PC-3 (cell line): ENCODE data around the gene ZNF100. TPM values are rescaled to one million over a fixed set of nuclear protein-coding genes. Genes with fewer than 3 reads are reported as not detected.
"Not testable (repeated sequence)": the region's sequence is repeated elsewhere in the genome, so short reads cannot be mapped to it uniquely, and the experiment has no call there.

ENCODE experiments used
- ATAC-seq: fragments of 200-7000 bp; cut with Tn5 transposase; 2 replicates; pipeline ENCODE4 v1.9.1; 2020; ENCODE audit warnings: mild to moderate bottlenecking, moderate library complexity
- BruUV-seq: library from RNA; stranded (reverse); fragments of 400-500 nt; replicated peaks from 2 replicates; lab custom pipeline; 2021; lab: Mats Ljungman, UMichigan
- CTCF ChIA-PET: fragments of 300-600 bp; sonication (Branson Sonifier 250); formaldehyde crosslinking; loops from one replicate; lab custom pipeline; 2022; ENCODE audit warnings: antibody characterized with exemption; lab: Charles Lee
- POLR2A ChIA-PET: fragments of 300-600 bp; sonication (Branson Sonifier 250); formaldehyde crosslinking; loops from one replicate; lab custom pipeline; 2022; ENCODE audit warnings: antibody characterized with exemption; ENCODE audit not compliant: unreplicated experiment; lab: Charles Lee
- DNase-seq: peaks from one replicate; pipeline ENCODE4 v3.0.0-alpha.2; 2015
- H2AFZ ChIP-seq: fragments of 300-600 bp; sonication (generic); 2 replicates; pipeline ENCODE4 v1.6.0; 2016; ENCODE audit warnings: antibody characterized with exemption, low read length
- H3F3A ChIP-seq: fragments of 300-600 bp; sonication (generic); one replicate; pipeline ENCODE4 v1.6.0; 2017; ENCODE audit warnings: antibody characterized with exemption, low read length, control low read depth, mild to moderate bottlenecking; ENCODE audit not compliant: unreplicated experiment
- H3K27ac ChIP-seq: fragments of 300-600 bp; sonication (generic); 2 replicates; pipeline ENCODE4 v1.5.1; 2016; ENCODE audit warnings: mild to moderate bottlenecking, low read length
- H3K27me3 ChIP-seq: fragments of 300-600 bp; sonication (generic); 2 replicates; pipeline ENCODE4 v1.6.1; 2016; ENCODE audit warnings: low read length, mixed read lengths
- H3K36me3 ChIP-seq: fragments of 300-600 bp; sonication (generic); 2 replicates; pipeline ENCODE4 v1.6.1; 2016; ENCODE audit warnings: low read depth, mixed run types, low read length, mixed read lengths
- H3K4me1 ChIP-seq: fragments of 300-600 bp; sonication (generic); 2 replicates; pipeline ENCODE4 v1.5.1; 2016; ENCODE audit warnings: low read length; ENCODE audit not compliant: insufficient read depth
- H3K4me2 ChIP-seq: fragments of 300-600 bp; sonication (generic); 2 replicates; pipeline ENCODE4 v1.6.0; 2016; ENCODE audit warnings: low read length
- H3K4me3 ChIP-seq: fragments of 300-600 bp; sonication (generic); 2 replicates; pipeline ENCODE4 v1.5.1; 2016; ENCODE audit warnings: mild to moderate bottlenecking, low read length, mixed read lengths
- H3K79me2 ChIP-seq: fragments of 300-600 bp; sonication (generic); 2 replicates; pipeline ENCODE4 v1.6.1; 2017; ENCODE audit warnings: low read length, mixed read lengths
- H3K9ac ChIP-seq: fragments of 300-600 bp; sonication (generic); 2 replicates; pipeline ENCODE4 v1.6.0; 2016; ENCODE audit warnings: mild to moderate bottlenecking, low read length
- H3K9me2 ChIP-seq: fragments of 300-600 bp; sonication (generic); replicated peaks from 2 replicates; pipeline ENCODE4 v1.6.1; 2016; ENCODE audit warnings: mixed run types, low read length, mixed read lengths
- H3K9me3 ChIP-seq: fragments of 300-600 bp; sonication (generic); 2 replicates; pipeline ENCODE4 v1.6.1; 2016; ENCODE audit warnings: low read length, mixed read lengths
- H4K20me1 ChIP-seq: fragments of 300-600 bp; sonication (generic); 2 replicates; pipeline ENCODE4 v1.6.1; 2016; ENCODE audit warnings: low read length, mixed read lengths
- EZH2 ChIP-seq: fragments of 300-600 bp; sonication (generic); IDR thresholded peaks from one replicate; pipeline ENCODE4 v1.6.1; 2017; ENCODE audit warnings: antibody characterized with exemption, mild to moderate bottlenecking, low read length; ENCODE audit not compliant: unreplicated experiment
- EZH2phosphoT487 ChIP-seq: fragments of 300-600 bp; sonication (generic); IDR thresholded peaks from 2 replicates; pipeline ENCODE4 v1.6.1; 2018; ENCODE audit warnings: mild to moderate bottlenecking, antibody characterized with exemption, low read length, borderline replicate concordance
- intact Hi-C: fragments of 100-400 bp; cut with micrococcal nuclease; formaldehyde crosslinking; loops from 2 replicates; pipeline ENCODE4 v1.9.0; 2023
- total RNA-seq: library from RNA; depleted of rRNA; stranded (reverse); fragments of >200 nt; gene quantifications from 2 replicates; pipeline ENCODE4 v1.2.3, GENCODE V29; 2014
- TF ChIP-seq, protein P1 (sequence below): fragments of 300-600 bp; sonication (generic); conservative IDR thresholded peaks from 2 replicates; pipeline ENCODE4 v1.5.1; 2017; ENCODE audit warnings: antibody characterized with exemption, low read depth, mild to moderate bottlenecking, low read length

Gene ZNF100
- total RNA-seq, 1 experiment from 2014 or later, result 1.7 TPM

DNA sequence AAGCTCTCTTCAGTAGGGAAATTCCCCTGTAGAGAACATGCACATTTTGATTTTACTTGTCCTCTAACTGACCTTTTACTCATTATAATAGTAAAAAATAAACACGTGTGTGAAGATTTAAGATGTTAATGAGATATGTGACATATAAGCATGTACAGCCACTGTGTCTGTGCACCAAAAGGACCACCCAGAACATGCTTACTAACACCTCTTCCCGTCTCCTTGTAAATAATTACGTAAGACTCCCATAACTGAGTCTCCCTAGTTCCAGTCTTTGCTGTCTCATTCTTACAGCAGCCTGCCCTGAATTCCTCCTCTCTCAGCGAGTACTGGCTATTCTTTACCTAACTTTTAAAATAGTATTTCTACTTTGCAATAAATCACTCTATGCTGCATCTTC lies 53.6 kb downstream of the ZNF100 start:
- Histone ChIP-seq H3K27me3 (no peaks in the 10 kb centered on the region), H2AFZ (no peak overlapping the region), H3K9ac (no peak overlapping the region), H3F3A (no peaks in the 10 kb centered on the region), H3K4me1 (no peaks in the 10 kb centered on the region), H3K79me2 (no peaks in the 10 kb centered on the region), H3K9me2 (no peaks in the 10 kb centered on the region), H3K27ac (no peak overlapping the region), H4K20me1 (no peaks in the 10 kb centered on the region), H3K9me3 (peaks cover 16% of the 10 kb centered on the region; the same call in 1 of the 2 replicates), H3K36me3 (no peaks in the 10 kb centered on the region), H3K4me3 (no peak overlapping the region), H3K4me2 (no peak overlapping the region)
- intact Hi-C loops, result no loop called here
- CTCF ChIA-PET, result no interaction called here
- no TSS peak for BruUV-seq
- POLR2A ChIA-PET, result no interaction called here
- ATAC-seq (no peak), DNase-seq (no peak)
- TF ChIP-seq, protein P1, sequence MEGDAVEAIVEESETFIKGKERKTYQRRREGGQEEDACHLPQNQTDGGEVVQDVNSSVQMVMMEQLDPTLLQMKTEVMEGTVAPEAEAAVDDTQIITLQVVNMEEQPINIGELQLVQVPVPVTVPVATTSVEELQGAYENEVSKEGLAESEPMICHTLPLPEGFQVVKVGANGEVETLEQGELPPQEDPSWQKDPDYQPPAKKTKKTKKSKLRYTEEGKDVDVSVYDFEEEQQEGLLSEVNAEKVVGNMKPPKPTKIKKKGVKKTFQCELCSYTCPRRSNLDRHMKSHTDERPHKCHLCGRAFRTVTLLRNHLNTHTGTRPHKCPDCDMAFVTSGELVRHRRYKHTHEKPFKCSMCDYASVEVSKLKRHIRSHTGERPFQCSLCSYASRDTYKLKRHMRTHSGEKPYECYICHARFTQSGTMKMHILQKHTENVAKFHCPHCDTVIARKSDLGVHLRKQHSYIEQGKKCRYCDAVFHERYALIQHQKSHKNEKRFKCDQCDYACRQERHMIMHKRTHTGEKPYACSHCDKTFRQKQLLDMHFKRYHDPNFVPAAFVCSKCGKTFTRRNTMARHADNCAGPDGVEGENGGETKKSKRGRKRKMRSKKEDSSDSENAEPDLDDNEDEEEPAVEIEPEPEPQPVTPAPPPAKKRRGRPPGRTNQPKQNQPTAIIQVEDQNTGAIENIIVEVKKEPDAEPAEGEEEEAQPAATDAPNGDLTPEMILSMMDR, result no peak
- no peak for TF ChIP-seq EZH2
- TF ChIP-seq EZH2phosphoT487, result no peak

DNA sequence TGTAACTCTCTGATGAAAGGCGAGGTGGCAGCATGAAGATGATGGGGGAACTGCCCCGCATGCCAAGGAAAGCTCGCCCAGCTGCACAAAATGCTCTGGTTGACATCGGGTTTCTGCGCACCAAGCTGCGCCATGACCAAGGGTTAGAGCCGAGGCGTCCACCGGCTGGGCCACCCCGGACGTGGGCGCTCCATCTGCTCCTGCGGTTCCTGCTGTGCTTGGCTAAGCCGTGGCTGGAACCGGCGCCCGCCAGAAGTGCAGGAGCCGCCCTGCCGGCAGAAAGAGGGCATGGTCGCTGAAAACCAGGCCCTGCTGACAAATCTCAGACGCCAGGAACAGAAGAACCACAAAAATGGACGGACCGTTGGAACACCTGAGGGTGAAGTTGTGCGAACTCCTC lies 57.9 kb downstream of the ZNF100 start:
- intact Hi-C loops, result no loop called here

DNA sequence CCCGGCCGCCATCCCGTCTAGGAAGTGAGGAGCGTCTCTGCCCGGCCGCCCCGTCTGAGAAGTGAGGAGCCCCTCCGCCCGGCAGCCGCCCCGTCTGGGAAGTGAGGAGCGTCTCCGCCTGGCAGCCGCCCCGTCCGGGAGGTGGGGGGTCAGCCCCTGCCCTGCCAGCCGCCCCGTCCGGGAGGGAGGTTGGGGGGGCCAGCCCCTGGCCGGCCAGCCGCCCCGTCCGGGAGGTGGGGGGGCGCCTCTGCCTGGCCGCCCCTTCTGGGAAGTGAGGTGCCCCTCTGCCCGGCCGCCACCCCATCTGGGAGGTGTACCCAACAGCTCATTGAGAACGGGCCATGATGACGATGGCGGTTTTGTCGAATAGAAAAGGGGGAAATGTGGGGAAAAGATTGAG lies 59.5 kb downstream of the ZNF100 start:
- H3K4me1 ChIP-seq, H3F3A ChIP-seq, H3K36me3 ChIP-seq, H3K9ac ChIP-seq, CTCF ChIA-PET, H2AFZ ChIP-seq, H3K27ac ChIP-seq, H3K4me2 ChIP-seq, BruUV-seq, H3K27me3 ChIP-seq, ATAC-seq, intact Hi-C loops, H3K4me3 ChIP-seq, H3K9me2 ChIP-seq, DNase-seq, H3K79me2 ChIP-seq, H4K20me1 ChIP-seq, POLR2A ChIA-PET: not testable (repeated sequence)
- peaks cover 16% of the 10 kb centered on the region for H3K9me3 ChIP-seq

More for the DNA sequence above, 57.9 kb downstream of the ZNF100 start:
- BruUV-seq, result no TSS peak
- no peaks in the 10 kb centered on the region for H3K27me3 ChIP-seq
- no peak overlapping the region for H3K27ac ChIP-seq
- no peak overlapping the region for H2AFZ ChIP-seq
- no peaks in the 10 kb centered on the region for H4K20me1 ChIP-seq
- no peaks in the 10 kb centered on the region for H3F3A ChIP-seq
- peaks cover 20% of the 10 kb centered on the region for H3K9me3 ChIP-seq
- H3K79me2 ChIP-seq, result no peaks in the 10 kb centered on the region
- H3K9me2 ChIP-seq, result no peaks in the 10 kb centered on the region
- no peak overlapping the region for H3K9ac ChIP-seq
- DNase-seq (no peak), ATAC-seq (no peak)
- no peaks in the 10 kb centered on the region for H3K4me1 ChIP-seq
- no peaks in the 10 kb centered on the region for H3K36me3 ChIP-seq
- no peak overlapping the region for H3K4me2 ChIP-seq
- H3K4me3 ChIP-seq, result no peak overlapping the region
- TF ChIP-seq, protein P1, result no peak
- ChIA-PET POLR2A (no interaction called here), CTCF (no interaction called here)
